ENCODE data around the gene PLIN5.

DNA sequence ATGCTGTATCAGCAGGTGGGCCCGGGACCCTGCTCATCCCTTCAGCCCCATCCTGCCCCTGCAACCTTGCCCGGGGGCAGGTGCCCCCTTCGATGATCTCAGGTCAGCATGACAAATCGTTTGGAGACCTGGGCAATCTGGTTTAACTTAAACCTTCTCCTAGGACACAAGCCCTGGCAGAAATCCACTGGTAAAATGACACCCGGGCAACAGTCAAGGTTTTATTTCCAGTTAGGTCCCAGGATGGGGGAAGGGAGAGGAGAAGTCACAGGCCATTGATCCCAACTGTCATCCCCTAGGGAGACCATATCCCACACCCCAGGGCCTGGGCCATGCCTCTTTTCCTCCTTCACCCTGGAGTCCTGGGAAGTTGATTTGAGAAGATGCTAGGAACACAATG lies 1.8 kb upstream of the PLIN5 start:
- TF ChIP-seq, protein P1, sequence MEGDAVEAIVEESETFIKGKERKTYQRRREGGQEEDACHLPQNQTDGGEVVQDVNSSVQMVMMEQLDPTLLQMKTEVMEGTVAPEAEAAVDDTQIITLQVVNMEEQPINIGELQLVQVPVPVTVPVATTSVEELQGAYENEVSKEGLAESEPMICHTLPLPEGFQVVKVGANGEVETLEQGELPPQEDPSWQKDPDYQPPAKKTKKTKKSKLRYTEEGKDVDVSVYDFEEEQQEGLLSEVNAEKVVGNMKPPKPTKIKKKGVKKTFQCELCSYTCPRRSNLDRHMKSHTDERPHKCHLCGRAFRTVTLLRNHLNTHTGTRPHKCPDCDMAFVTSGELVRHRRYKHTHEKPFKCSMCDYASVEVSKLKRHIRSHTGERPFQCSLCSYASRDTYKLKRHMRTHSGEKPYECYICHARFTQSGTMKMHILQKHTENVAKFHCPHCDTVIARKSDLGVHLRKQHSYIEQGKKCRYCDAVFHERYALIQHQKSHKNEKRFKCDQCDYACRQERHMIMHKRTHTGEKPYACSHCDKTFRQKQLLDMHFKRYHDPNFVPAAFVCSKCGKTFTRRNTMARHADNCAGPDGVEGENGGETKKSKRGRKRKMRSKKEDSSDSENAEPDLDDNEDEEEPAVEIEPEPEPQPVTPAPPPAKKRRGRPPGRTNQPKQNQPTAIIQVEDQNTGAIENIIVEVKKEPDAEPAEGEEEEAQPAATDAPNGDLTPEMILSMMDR (conservative IDR thresholded peaks at IDR 0.05 in 1 of 2, IDR thresholded peaks at IDR 0.05 in 1 of 2; ENCODE audit: extremely low read depth in 1 of 2, insufficient read depth in 1 of 2, low read depth in 1 of 2, low read length in 2 of 2): no peak
- no peak for TF ChIP-seq EZH2 (IDR thresholded peaks at IDR 0.05; ENCODE audit: borderline replicate concordance, low read length)
